ENCODE data around the gene PAPLN. TPM values are rescaled to one million over a fixed set of nuclear protein-coding genes. Genes with fewer than 3 reads are reported as not detected.

PAPLN gene
- total and polyA plus RNA-seq, 8 donors = 1.1 to 18.3 (median 2.9) TPM

GRCh38 chr14:73261520-73262426 is 24.5 kb downstream of the PAPLN start:
- ATAC-seq (no peak), DNase-seq (no peak), FAIRE-seq (no peak)
- WGBS, 2 donors = 80 to 88% methylated on average over 15 of the region's 15 CpGs
- Histone ChIP-seq H3K27ac (no peak overlapping the region), H3K27me3 (no peaks in the 10 kb centered on the region), H3K4me1 (no peaks in the 10 kb centered on the region), H3K9me3 (no peaks in the 10 kb centered on the region), H3K4me3 (no peak overlapping the region), H3K36me3 (no peaks in the 10 kb centered on the region)
- TF ChIP-seq CTCF (IDR thresholded peaks at IDR 0.05) = no peak
- intact Hi-C loops (cut with DNase I) = no loop called here

GRCh38 chr14:73262427-73263183 is 25.3 kb downstream of the PAPLN start:
- FAIRE-seq (no peak), ATAC-seq (no peak), DNase-seq (no peak)
- Histone ChIP-seq H3K4me3 (no peak overlapping the region), H3K27ac (no peak overlapping the region), H3K36me3 (no peaks in the 10 kb centered on the region), H3K27me3 (no peaks in the 10 kb centered on the region), H3K4me1 (no peaks in the 10 kb centered on the region), H3K9me3 (no peaks in the 10 kb centered on the region)
- intact Hi-C loops (cut with DNase I) = no loop called here
- no peak for TF ChIP-seq CTCF (IDR thresholded peaks at IDR 0.05)
- 81 to 88% methylated on average over 18 to 20 of the region's 20 CpGs for WGBS, 2 donors

- WGBS, 2 donors = 40 to 45% methylated on average over 7 of the region's 7 CpGs
- FAIRE-seq = no peak
These were observed 26.3 kb downstream of the PAPLN start for GRCh38 chr14:73263606-73264005.

GRCh38 chr14:73264080-73264884 is 27.0 kb downstream of the PAPLN start:
- no peak for ATAC-seq

More at GRCh38 chr14:73263606-73264005, 26.3 kb downstream of the PAPLN start:
- intact Hi-C loops (cut with DNase I) = no loop called here
- no peaks in the 10 kb centered on the region for H3K27me3 ChIP-seq
- DNase-seq = no peak
- H3K36me3 ChIP-seq = no peaks in the 10 kb centered on the region
- no peak overlapping the region for H3K4me3 ChIP-seq
- no peak for TF ChIP-seq CTCF (IDR thresholded peaks at IDR 0.05)
- no peak overlapping the region for H3K27ac ChIP-seq
- no peaks in the 10 kb centered on the region for H3K4me1 ChIP-seq
- no peaks in the 10 kb centered on the region for H3K9me3 ChIP-seq
- no peak for ATAC-seq

More at GRCh38 chr14:73264080-73264884, 27.0 kb downstream of the PAPLN start:
- Histone ChIP-seq H3K27ac (no peak overlapping the region), H3K4me3 (no peak overlapping the region), H3K9me3 (no peaks in the 10 kb centered on the region), H3K27me3 (no peaks in the 10 kb centered on the region), H3K4me1 (peaks cover 0 to under 1% (median 0%) of the 10 kb centered on the region in 3 donors), H3K36me3 (no peaks in the 10 kb centered on the region)
- TF ChIP-seq CTCF (IDR thresholded peaks at IDR 0.05) = no peak
- DNase-seq = peak in 1 of 6 donors; percentile 59
- FAIRE-seq = no peak
- intact Hi-C loops (cut with DNase I) = no loop called here
- 68 to 75% methylated on average over 23 of the region's 23 CpGs for WGBS, 2 donors

All from pancreas (tissue), 10 donors.